ENCODE data around the gene HBZ. TPM values are rescaled to one million over a fixed set of nuclear protein-coding genes. Genes with fewer than 3 reads are reported as not detected.
"Not testable (repeated sequence)": the region's sequence is repeated elsewhere in the genome, so short reads cannot be mapped to it uniquely, and the experiment has no call there.

The HBZ gene
- polyA plus RNA-seq, 6 donors from 2014 or later, result not detected

DNA sequence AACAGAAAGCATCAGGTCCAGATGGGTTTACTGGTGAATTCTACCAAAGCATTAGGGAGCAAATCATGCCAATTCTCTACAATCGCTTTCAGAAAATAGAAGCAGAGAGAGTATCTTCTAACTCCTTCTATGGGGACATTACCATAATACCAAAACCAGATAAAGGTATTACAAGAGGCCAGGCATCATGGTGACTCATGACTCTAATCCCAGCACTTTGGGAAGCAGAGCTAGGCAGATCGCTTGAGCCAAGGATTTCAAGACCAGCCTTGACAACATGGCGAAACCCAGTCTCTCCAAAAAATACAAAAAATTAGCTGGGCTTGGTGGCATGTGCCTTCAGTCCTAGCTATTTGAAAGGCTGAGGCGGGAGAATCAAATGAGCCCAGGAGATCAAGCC lies 50.8 kb downstream of the HBZ start:
- ATAC-seq (ENCODE audit: low read depth in 2 of 2) (no peak), DNase-seq (no peak)
- Mint-ChIP-seq H3K9me3 (no peaks in the 10 kb centered on the region), H3K4me3 (no peak overlapping the region), H3K36me3 (peaks cover 6 to 13% of the 10 kb centered on the region in 2 donors), H3K27me3 (no peaks in the 10 kb centered on the region), H3K27ac (no peak overlapping the region), H3K4me1 (no peaks in the 10 kb centered on the region)

DNA sequence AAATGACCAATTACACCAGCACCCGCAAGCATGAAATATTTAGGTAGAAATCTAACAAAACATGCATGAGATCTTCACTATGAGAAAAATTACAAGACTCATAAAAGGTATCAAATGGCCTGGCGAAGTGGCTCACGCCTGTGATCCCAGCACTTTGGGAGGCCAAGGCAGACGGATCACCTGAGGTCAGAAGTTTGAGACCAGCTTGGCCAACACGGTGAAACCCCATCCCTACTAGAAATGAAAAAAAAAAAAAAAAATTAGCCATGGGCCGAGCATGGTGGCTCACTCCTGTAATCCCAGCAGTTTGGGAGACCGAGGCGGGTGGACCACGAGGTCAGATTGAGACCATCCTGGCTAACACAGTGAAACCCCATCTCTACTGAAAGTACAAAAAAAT lies 51.6 kb downstream of the HBZ start:
- H3K9me3 Mint-ChIP-seq; ATAC-seq (ENCODE audit: low read depth in 2 of 2); H3K4me3 Mint-ChIP-seq; H3K27me3 Mint-ChIP-seq; DNase-seq; H3K4me1 Mint-ChIP-seq: not testable (repeated sequence)
- Mint-ChIP-seq H3K36me3 (peaks cover 10 to 17% of the 10 kb centered on the region in 2 donors), H3K27ac (peak overlapping the region in 1 of 6 donors; percentile 24)

Other genes with a start within 250 kb of the HBZ start
- 10 to 100 TPM; 39.0 to 57.3 (median 52.7) TPM for gene POLR3K, start 99.0 kb upstream of the HBZ start, polyA plus RNA-seq (ENCODE audit: low read depth in 6 of 6)
- 100 to 1,000 TPM in 1 of 6 donors, 10 to 100 TPM in 5; 43.3 to 111 (median 67.2) TPM for gene SNRNP25, start 98.8 kb upstream of the HBZ start, polyA plus RNA-seq (ENCODE audit: low read depth in 6 of 6)
- under 1 TPM in 1 of 6 donors, not detected in 5; 0.08 TPM for gene RHBDF1, start 80.0 kb upstream of the HBZ start, polyA plus RNA-seq (ENCODE audit: low read depth in 6 of 6)
- gene MPG, start 74.4 kb upstream of the HBZ start, polyA plus RNA-seq (ENCODE audit: low read depth in 6 of 6), result 100 to 1,000 TPM in 1 of 6 donors, 10 to 100 TPM in 5; 81.3 to 119 (median 84.6) TPM
- 10 to 100 TPM in 5 of 6 donors, 1 to 10 TPM in 1; 8.1 to 17.1 (median 11.2) TPM for gene NPRL3, start 14.0 kb upstream of the HBZ start, polyA plus RNA-seq (ENCODE audit: low read depth in 6 of 6)
- gene HBM, start 13.3 kb downstream of the HBZ start, polyA plus RNA-seq (ENCODE audit: low read depth in 6 of 6), result not detected
- gene HBA2, start 20.2 kb downstream of the HBZ start, polyA plus RNA-seq (ENCODE audit: low read depth in 6 of 6), result 1,000 to 10,000 TPM in 2 of 6 donors, 100 to 1,000 TPM in 4; 184 to 1,142 (median 693) TPM
- gene HBA1, start 24.0 kb downstream of the HBZ start, polyA plus RNA-seq (ENCODE audit: low read depth in 6 of 6), result 100 to 1,000 TPM in 3 of 6 donors, 10 to 100 TPM in 3; 42.8 to 256 (median 100) TPM
- gene HBQ1, start 27.8 kb downstream of the HBZ start, polyA plus RNA-seq (ENCODE audit: low read depth in 6 of 6), result not detected
- gene LUC7L, start 76.8 kb downstream of the HBZ start, polyA plus RNA-seq (ENCODE audit: low read depth in 6 of 6), result 10 to 100 TPM in 5 of 6 donors, 1 to 10 TPM in 1; 9.6 to 20.4 (median 12.8) TPM
- gene FAM234A, start 82.2 kb downstream of the HBZ start, polyA plus RNA-seq (ENCODE audit: low read depth in 6 of 6), result 10 to 100 TPM; 19.3 to 28.7 (median 24.5) TPM
- under 1 TPM in 1 of 6 donors, not detected in 5; 0.14 TPM for gene RGS11, start 123.3 kb downstream of the HBZ start, polyA plus RNA-seq (ENCODE audit: low read depth in 6 of 6)
- gene ARHGDIG, start 127.9 kb downstream of the HBZ start, polyA plus RNA-seq (ENCODE audit: low read depth in 6 of 6), result not detected
- gene PDIA2, start 130.5 kb downstream of the HBZ start, polyA plus RNA-seq (ENCODE audit: low read depth in 6 of 6), result not detected
- 1 to 10 TPM in 5 of 6 donors, under 1 TPM in 1; 0.93 to 2.7 (median 1.9) TPM for gene AXIN1, start 200.1 kb downstream of the HBZ start, polyA plus RNA-seq (ENCODE audit: low read depth in 6 of 6)
- gene MRPL28, start 217.9 kb downstream of the HBZ start, polyA plus RNA-seq (ENCODE audit: low read depth in 6 of 6), result 10 to 100 TPM; 60.1 to 76.8 (median 65.7) TPM
- gene PGAP6, start 229.3 kb downstream of the HBZ start, polyA plus RNA-seq (ENCODE audit: low read depth in 6 of 6), result 10 to 100 TPM in 5 of 6 donors, 1 to 10 TPM in 1; 7.1 to 24.3 (median 17.2) TPM
- gene NME4, start 244.6 kb downstream of the HBZ start, polyA plus RNA-seq (ENCODE audit: low read depth in 6 of 6), result 100 to 1,000 TPM in 1 of 6 donors, 10 to 100 TPM in 5; 56.9 to 104 (median 65.1) TPM
- gene DECR2, start 249.2 kb downstream of the HBZ start, polyA plus RNA-seq (ENCODE audit: low read depth in 6 of 6), result 1 to 10 TPM; 3.8 to 9.4 (median 5.2) TPM